ENCODE results near the gene SEMA4G. TPM values are rescaled to one million over a fixed set of nuclear protein-coding genes. Genes with fewer than 3 reads are reported as not detected.

SEMA4G gene
- total and polyA plus RNA-seq, 2 of the 13 experiments (the other 11 are each of a cell fraction or from before 2014, with no cell fraction given): 46.2 to 207 TPM

DNA sequence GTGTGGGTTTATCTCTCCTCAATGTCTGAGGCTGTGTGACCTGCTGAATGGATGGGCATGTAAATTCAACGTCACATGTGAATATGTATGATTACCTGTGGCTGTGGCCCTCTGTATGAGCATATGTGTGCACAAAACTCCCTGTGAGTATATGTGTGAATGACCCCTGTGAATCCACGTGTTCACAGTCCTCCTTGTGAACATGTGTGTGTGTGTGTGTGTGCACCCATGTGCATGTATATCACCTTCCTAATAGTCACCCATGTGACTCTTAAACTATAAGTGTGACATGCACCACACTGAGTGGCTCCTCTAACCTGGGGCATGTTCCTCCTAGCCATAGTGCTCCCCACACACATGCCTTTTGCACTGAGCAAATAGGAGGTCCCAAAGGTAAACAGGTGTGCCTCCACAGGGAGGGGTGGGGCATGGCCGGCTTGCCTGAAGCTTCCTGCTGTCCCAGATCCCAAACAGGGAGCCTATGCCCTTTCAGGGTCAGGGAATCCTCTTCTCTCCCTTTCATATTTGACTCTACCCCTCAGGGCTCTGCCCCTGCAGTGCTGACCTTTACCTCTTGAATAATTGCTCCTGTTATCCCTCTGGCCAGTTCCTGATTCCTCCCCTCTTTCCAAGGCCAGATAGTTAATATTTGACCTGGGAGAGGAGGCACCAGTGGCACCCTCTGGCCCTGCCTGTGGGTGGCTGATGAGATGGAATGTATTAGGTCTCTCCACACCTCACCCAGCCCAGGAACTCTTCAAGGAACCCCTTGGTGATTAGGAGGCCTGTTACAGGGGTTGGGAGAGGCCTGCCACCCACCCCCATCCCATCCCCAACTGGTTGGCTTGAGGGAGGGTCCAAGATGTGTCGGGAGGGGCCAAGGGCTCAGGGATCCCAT is 1.9 kb downstream of the SEMA4G start (continued):
- TF ChIP-seq, protein P1, sequence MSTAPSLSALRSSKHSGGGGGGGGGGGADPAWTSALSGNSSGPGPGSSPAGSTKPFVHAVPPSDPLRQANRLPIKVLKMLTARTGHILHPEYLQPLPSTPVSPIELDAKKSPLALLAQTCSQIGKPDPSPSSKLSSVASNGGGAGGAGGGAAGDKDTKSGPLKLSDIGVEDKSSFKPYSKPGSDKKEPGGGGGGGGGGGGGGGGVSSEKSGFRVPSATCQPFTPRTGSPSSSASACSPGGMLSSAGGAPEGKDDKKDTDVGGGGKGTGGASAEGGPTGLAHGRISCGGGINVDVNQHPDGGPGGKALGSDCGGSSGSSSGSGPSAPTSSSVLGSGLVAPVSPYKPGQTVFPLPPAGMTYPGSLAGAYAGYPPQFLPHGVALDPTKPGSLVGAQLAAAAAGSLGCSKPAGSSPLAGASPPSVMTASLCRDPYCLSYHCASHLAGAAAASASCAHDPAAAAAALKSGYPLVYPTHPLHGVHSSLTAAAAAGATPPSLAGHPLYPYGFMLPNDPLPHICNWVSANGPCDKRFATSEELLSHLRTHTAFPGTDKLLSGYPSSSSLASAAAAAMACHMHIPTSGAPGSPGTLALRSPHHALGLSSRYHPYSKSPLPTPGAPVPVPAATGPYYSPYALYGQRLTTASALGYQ (CRISPR knock-in tag; IDR thresholded peaks at IDR 0.05): peak; percentile 97
- TF ChIP-seq SOX5 (CRISPR knock-in tag; IDR thresholded peaks at IDR 0.05; ENCODE audit: borderline replicate concordance) (peak; percentile 77; the same call in 1 of the 2 replicates), TEAD2 (CRISPR knock-in tag; IDR thresholded peaks at IDR 0.05) (no peak), NFE2 (CRISPR knock-in tag; IDR thresholded peaks at IDR 0.05) (no peak), ZMYM4 (CRISPR knock-in tag; IDR thresholded peaks at IDR 0.05) (peak; percentile 74), ZNF234 (CRISPR knock-in tag; conservative IDR thresholded peaks at IDR 0.05) (no peak), NCOA2 (CRISPR knock-in tag; IDR thresholded peaks at IDR 0.05) (peak; percentile 94), GATAD2A (CRISPR knock-in tag; IDR thresholded peaks at IDR 0.05) (peak; percentile 85), PRDM15 (CRISPR knock-in tag; IDR thresholded peaks at IDR 0.05) (no peak), KDM2A (CRISPR knock-in tag; IDR thresholded peaks at IDR 0.05; ENCODE audit: borderline replicate concordance, low read depth) (peak; percentile 62), TERF1 (CRISPR knock-in tag; IDR thresholded peaks at IDR 0.05) (no peak), FOXA1 (IDR thresholded peaks at IDR 0.05) (peak; percentile 66; the same call in 1 of the 2 replicates), FOXA1 (CRISPR knock-in tag; IDR thresholded peaks at IDR 0.05) (peak; percentile 99), ARHGAP35 (CRISPR knock-in tag; IDR thresholded peaks at IDR 0.05; ENCODE audit: borderline replicate concordance) (no peak; the same call in 1 of the 2 replicates), ZNF788 (CRISPR knock-in tag; IDR thresholded peaks at IDR 0.05; ENCODE audit: borderline replicate concordance) (peak; percentile 57; the same call in 1 of the 2 replicates), ZKSCAN8 (CRISPR knock-in tag; IDR thresholded peaks at IDR 0.05; ENCODE audit: borderline replicate concordance) (peak; percentile 93; the same call in 1 of the 2 replicates), ZNF883 (CRISPR knock-in tag; IDR thresholded peaks at IDR 0.05; ENCODE audit: not compliant biosample characterization) (no peak), NFYC (CRISPR knock-in tag; IDR thresholded peaks at IDR 0.05) (0 out of 2 replicates have a peak, but pooled peaks have one; percentile 11)
- TF ChIP-seq, protein P2, sequence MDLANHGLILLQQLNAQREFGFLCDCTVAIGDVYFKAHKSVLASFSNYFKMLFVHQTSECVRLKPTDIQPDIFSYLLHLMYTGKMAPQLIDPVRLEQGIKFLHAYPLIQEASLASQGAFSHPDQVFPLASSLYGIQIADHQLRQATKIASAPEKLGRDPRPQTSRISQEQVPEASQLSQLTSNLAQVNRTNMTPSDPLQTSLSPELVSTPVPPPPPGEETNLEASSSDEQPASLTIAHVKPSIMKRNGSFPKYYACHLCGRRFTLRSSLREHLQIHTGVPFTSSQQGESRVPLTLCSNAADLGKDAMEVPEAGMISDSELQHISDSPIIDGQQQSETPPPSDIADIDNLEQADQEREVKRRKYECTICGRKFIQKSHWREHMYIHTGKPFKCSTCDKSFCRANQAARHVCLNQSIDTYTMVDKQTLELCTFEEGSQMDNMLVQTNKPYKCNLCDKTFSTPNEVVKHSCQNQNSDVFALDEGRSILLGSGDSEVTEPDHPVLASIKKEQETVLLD (CRISPR knock-in tag; IDR thresholded peaks at IDR 0.05; ENCODE audit: low read depth): no peak
- TF ChIP-seq, protein P3, sequence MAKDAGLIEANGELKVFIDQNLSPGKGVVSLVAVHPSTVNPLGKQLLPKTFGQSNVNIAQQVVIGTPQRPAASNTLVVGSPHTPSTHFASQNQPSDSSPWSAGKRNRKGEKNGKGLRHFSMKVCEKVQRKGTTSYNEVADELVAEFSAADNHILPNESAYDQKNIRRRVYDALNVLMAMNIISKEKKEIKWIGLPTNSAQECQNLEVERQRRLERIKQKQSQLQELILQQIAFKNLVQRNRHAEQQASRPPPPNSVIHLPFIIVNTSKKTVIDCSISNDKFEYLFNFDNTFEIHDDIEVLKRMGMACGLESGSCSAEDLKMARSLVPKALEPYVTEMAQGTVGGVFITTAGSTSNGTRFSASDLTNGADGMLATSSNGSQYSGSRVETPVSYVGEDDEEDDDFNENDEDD (CRISPR knock-in tag; IDR thresholded peaks at IDR 0.05; ENCODE audit: borderline replicate concordance): peak; percentile 48; the same call in 1 of the 2 replicates
